Cortex of kidney (tissue), 1 donor: Measurements from ENCODE around the gene ZNF580.

ENCODE experiments used
- DNase-seq: peaks from one replicate; lab custom pipeline; 2025; lab: John Stamatoyannopoulos, UW

Gene ZNF580

DNA sequence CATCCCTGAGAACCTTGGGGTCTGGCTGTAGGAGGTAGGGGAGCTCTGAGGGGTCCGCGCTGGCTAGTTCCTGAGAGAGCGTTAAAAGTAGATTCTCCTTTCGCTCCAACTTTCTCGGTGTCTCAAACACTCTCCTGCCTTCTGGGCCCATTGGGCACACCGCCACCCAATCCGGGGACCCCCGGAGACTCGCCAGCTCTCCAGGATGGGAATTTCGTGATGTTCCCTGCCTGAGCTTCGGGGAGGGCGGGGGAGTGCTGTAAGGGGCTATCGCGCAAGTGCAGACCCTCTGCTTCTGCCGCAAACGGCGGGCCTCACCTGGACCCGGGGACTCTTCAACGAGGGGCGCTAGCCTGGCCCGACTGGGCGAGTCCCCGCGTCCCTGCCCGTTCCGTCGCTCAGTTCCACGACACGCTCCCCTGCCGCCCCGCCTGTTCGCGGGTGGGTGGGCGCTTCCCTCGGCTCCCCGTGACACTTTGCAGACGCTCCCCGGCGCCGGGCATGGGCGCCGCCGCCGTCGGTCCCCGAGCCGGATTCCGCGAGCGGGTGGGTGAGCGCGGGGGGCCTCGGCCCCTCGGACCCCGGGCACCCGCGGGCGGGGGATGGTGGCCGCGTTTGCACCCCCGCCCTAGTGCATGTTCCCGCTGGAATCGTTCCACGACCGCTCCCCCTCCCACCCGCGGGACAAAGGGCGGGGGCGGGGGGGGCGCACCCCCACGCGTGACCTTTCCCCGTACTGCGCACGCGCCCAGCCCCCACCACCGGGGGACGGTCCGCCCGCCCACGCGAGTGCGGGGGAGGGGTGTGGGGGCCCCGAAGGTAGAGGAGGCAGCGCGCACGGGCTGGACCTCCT, 7.2 kb downstream of the ZNF580 start, which contains the start of gene CCDC106:
CCDC106 (plus strand) TSS at position 481 of the 853 bp plus-strand sequence. CDS start 835 bp downstream, outside the sequence.
- DNase-seq: no peak

DNA sequence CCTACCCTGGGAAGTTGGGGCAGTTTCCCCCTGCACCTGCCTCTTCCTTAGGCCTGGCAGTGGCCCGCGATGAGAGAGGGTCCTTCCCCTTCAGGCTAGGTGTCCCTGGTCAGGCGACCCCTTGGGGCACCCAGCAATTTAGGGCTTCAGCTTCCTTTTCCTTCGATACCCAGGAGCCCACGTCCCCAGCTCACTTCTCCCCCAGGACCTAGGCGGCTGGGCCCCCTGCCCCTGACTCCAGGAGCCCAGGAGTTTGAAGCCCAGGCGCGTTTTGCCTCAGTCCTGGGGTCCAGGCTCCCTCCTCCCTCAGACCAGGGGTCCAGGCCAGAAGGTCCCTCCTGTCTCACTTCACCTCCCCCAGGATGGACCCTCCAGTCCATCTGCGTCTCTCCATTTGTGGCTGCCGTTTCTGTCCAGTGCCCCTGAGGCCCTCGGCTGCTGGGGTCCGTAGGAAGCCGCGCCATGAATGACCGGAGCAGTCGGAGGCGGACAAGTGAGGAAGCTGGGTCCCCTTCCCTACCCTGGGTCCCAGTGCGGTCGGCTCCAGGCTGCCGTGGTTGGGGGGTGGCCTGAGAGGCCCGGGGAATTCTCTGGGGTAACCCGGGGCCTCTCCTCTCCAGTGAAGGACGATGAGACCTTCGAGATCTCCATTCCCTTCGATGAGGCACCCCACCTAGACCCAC, 7.9 kb downstream of the ZNF580 start:
- DNase-seq: no peak

GRCh38 chr19:55649268-55650125, 8.7 kb downstream of the ZNF580 start:
- no peak for DNase-seq

- no peak for DNase-seq
Measured at GRCh38 chr19:55650126-55650557, 9.3 kb downstream of the ZNF580 start.

GRCh38 chr19:55650602-55651230, 9.9 kb downstream of the ZNF580 start:
- no peak for DNase-seq

GRCh38 chr19:55651236-55651635, 10.4 kb downstream of the ZNF580 start:
- DNase-seq: no peak

GRCh38 chr19:55652311-55653128, 11.7 kb downstream of the ZNF580 start:
- no peak for DNase-seq

DNA sequence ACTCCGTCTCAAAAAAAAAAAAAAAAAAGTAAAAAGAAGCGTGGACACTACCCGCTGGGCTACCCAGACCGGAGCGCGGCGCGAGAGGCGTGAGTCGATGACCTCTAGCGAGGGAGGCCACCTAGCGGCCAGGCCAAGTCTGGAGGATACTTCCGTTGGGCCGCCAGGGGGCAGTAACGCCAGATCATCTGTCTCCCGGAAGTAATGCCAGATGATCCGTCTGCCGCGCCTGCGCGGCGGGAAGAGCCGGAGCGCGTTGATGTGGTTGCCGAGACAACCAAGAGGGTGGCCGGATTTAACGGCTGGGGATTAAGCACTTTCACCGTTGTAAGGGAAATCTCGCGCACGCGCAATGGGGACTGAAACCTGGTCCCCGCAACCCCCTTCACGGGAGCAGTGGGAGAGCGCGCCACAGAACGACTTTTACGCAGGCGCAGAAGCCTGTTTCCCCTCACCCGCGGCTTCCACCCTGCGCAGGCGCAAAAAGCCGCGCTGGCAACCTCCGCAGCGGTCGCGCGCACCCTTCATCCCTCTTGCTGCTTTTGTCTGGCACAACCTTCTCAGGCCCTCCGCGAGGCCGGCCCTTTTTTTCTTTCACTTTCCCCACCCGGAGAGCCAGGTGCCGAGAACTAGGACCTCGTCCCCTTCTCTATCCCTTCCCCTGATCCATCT, 13.0 kb downstream of the ZNF580 start:
- peak; percentile 91 for DNase-seq

- DNase-seq: peak; percentile 91
Measured at GRCh38 chr19:55654323-55654867, 13.6 kb downstream of the ZNF580 start.

- no peak for DNase-seq
Measured at GRCh38 chr19:55654868-55655647, 14.3 kb downstream of the ZNF580 start, which contains the start of gene U2AF2. U2AF2 (plus strand) TSS chr19:55655035; CDS start chr19:55655105, 70 bp downstream.

- DNase-seq: no peak
Measured at GRCh38 chr19:55655648-55656040, 14.8 kb downstream of the ZNF580 start.

DNA sequence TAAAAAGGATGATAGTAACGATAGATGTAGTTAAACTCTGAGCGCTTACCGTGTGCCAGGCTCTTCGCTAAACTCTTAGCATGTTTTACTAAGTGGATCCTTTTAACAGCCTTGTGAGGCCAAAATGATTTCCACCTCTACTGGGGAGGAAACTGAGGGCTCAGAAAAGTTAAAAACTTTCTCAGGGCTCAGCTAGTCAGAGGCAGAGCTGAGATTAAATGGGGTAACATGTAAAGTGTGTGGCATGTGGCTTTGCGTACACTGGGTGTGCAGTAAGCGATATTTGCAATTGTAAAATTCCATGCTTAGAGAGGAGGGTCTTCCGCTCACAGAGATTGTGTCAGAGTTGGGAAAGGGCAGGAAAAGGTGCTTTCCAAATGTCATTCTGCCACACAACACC, 15.8 kb downstream of the ZNF580 start:
- no peak for DNase-seq

DNA sequence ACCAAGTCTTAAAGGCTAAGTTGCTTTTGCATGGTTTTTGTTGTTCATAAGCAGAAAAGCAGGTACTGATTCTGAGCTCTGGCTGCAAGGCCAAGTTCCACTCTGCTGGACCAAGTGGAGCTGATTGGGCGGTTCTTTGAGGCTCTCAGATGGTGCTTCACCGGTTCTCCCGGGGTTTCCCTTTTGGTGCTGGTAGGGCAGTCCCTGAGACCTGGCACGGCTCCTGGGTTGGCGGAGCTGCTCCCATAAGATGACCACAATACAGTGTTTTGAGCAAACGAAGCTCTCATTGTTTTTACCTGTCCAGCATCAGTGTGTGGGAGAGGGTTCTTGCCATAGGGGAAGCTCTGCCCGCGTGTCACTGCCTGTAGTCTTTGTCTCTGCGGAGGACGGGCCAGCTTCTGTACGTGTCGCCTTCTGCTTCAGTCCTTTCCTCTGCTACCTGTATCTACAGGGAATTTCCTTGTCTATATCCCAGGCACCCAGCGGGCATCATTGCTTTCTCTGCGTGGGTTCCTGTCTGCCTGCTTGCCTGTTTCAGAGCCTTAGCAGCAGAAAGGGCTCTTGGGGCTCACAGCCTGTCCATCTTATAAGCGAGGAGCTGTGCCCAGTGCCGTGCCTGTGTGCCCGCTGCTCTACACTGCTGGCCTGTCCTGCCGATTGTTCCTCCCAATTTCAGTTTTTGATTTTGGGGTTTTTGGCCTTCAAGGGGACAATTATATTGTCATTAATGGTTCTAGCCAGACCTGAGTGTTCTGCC, 16.4 kb downstream of the ZNF580 start:
- DNase-seq: no peak

GRCh38 chr19:55658846-55659459, 18.2 kb downstream of the ZNF580 start:
- no peak for DNase-seq

DNA sequence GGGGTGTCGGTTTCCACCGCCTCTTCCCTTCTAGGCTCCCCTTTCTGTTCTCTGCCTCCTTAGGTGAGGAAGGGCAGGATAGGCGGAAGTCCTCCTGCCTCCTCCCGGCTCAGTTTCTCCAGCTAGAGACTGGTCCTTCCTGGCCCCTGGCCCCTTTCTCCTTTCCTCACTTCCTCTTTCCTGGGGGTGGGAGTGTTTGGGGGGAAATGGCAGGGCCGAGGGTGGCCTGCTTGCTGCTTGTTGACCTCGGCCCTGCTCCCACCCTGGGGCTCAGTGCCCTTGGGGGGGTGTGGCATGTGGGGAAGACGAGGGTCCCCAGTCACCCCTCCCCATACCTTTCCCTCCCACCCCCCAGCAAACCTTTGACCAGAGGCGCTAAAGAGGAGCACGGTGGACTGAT, 19.0 kb downstream of the ZNF580 start:
- no peak for DNase-seq

DNA sequence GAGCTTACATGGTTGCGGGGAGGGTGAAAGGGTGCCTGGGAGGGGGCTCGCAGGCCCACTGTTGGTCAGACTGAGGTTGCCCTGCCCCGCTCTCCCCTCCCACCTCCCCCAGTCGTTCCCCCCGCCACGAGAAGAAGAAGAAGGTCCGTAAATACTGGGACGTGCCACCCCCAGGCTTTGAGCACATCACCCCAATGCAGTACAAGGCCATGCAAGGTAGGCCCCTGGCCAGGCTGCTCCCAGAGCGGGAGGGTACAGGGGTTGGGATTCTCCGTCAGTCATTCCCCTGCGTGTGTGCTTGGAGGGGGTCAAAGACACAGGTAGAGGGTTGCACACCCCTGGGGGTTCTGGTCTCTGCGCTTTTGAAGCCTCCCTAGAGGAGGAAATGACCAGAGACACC, 19.6 kb downstream of the ZNF580 start:
- DNase-seq: no peak

GRCh38 chr19:55660991-55661390, 20.2 kb downstream of the ZNF580 start:
- no peak for DNase-seq

DNA sequence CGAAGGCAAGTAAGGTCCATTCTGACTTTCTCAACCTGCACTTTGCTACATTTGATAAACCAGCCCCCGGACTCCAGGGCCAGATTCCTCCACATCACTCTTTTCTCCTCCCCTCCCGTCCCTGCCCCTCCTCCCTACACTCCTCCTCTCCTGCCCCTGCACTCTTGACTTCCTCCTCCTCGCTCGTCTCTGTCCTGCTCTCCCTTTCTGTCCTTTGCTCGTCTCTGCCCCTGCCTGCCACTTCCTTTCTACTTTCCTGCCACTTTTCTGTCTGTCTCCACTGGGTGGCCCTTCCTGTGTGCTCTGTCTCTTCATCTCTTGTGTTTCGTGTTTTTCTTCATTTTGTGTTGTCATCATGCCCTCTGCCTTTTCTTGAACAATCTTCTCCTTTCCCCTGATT, 21.0 kb downstream of the ZNF580 start:
- DNase-seq: no peak
